Measurements from ENCODE around the gene RNU1-2. TPM values are rescaled to one million over a fixed set of nuclear protein-coding genes. Genes with fewer than 3 reads are reported as not detected.
A peak's percentile ranks its signal among the peaks of the same experiment; 100 is the strongest.
"Not testable (repeated sequence)": the region's sequence is repeated elsewhere in the genome, so short reads cannot be mapped to it uniquely, and the experiment has no call there.

RNU1-2 gene
- total RNA-seq = 3,526 and 4,195 TPM in 2 replicates

GRCh38 chr1:16895598-16896315 lies at the start of gene RNU1-2:
Gene RNU1-2, plus strand, starts transcription at chr1:16895980.
- intact Hi-C loops (cut with micrococcal nuclease) = loop anchor here (1.0 kb wide), 1 partner anchor 9 kb away; no protein-coding TSS in a partner anchor
- peaks cover 29% of the 10 kb centered on the region for H3K4me1 Mint-ChIP-seq
- CTCF ChIA-PET = not testable (repeated sequence)

GRCh38 chr1:16856201-16856600 lies 39.6 kb upstream of the RNU1-2 start:
- POLR2A ChIA-PET; ATAC-seq (ENCODE audit: low read depth); H3K36me3 Mint-ChIP-seq (ENCODE audit: low read depth); H3K4me3 Mint-ChIP-seq; CTCF ChIA-PET; H3K27me3 Mint-ChIP-seq; DNase-seq; H3K4me1 Mint-ChIP-seq; H3K9me3 Mint-ChIP-seq; H3K27ac Mint-ChIP-seq; intact Hi-C loops (cut with micrococcal nuclease): not testable (repeated sequence)

More at GRCh38 chr1:16895598-16896315, at the start of gene RNU1-2:
- not testable (repeated sequence) for H3K9me3 Mint-ChIP-seq; H3K27me3 Mint-ChIP-seq; H3K36me3 Mint-ChIP-seq (ENCODE audit: low read depth)
- DNase-seq (peak; percentile 68), ATAC-seq (ENCODE audit: low read depth) (peak; percentile 99)
- Mint-ChIP-seq H3K27ac (peak within 1 kb of the TSS; percentile 100), H3K4me3 (peak within 1 kb of the TSS; percentile 83)
- POLR2A ChIA-PET = interaction anchor here (0.6 to 3.0 kb wide), 8 partner anchors 9 to 549 kb away, joined by 3 to 62 read pairs (median 5); no protein-coding TSS in a partner anchor

GRCh38 chr1:16859167-16860041 lies 36.4 kb upstream of the RNU1-2 start:
- H3K36me3 Mint-ChIP-seq (ENCODE audit: low read depth); H3K4me3 Mint-ChIP-seq; CTCF ChIA-PET; intact Hi-C loops (cut with micrococcal nuclease); H3K27ac Mint-ChIP-seq; ATAC-seq (ENCODE audit: low read depth); H3K27me3 Mint-ChIP-seq; H3K4me1 Mint-ChIP-seq; DNase-seq; H3K9me3 Mint-ChIP-seq; POLR2A ChIA-PET: not testable (repeated sequence)

GRCh38 chr1:16860048-16860447 lies 35.7 kb upstream of the RNU1-2 start:
- ATAC-seq (ENCODE audit: low read depth); H3K4me1 Mint-ChIP-seq; H3K36me3 Mint-ChIP-seq (ENCODE audit: low read depth); DNase-seq; H3K9me3 Mint-ChIP-seq; H3K27ac Mint-ChIP-seq; H3K27me3 Mint-ChIP-seq; intact Hi-C loops (cut with micrococcal nuclease); POLR2A ChIA-PET; H3K4me3 Mint-ChIP-seq; CTCF ChIA-PET: not testable (repeated sequence)

GRCh38 chr1:16861832-16862245 lies 33.9 kb upstream of the RNU1-2 start:
- H3K36me3 Mint-ChIP-seq (ENCODE audit: low read depth); DNase-seq; H3K27me3 Mint-ChIP-seq; H3K4me3 Mint-ChIP-seq; H3K4me1 Mint-ChIP-seq; H3K9me3 Mint-ChIP-seq; POLR2A ChIA-PET; CTCF ChIA-PET; H3K27ac Mint-ChIP-seq; intact Hi-C loops (cut with micrococcal nuclease): not testable (repeated sequence)
- peak; percentile 42 for ATAC-seq (ENCODE audit: low read depth)

- H3K4me1 Mint-ChIP-seq; H3K27ac Mint-ChIP-seq; POLR2A ChIA-PET; H3K4me3 Mint-ChIP-seq; ATAC-seq (ENCODE audit: low read depth); DNase-seq; H3K9me3 Mint-ChIP-seq; H3K36me3 Mint-ChIP-seq (ENCODE audit: low read depth); CTCF ChIA-PET; intact Hi-C loops (cut with micrococcal nuclease); H3K27me3 Mint-ChIP-seq: not testable (repeated sequence)
These were observed 33.4 kb upstream of the RNU1-2 start for GRCh38 chr1:16862415-16862814.

GRCh38 chr1:16863024-16863423 lies 32.8 kb upstream of the RNU1-2 start:
- H3K9me3 Mint-ChIP-seq; CTCF ChIA-PET; H3K27ac Mint-ChIP-seq; H3K27me3 Mint-ChIP-seq; intact Hi-C loops (cut with micrococcal nuclease); POLR2A ChIA-PET; H3K4me3 Mint-ChIP-seq; H3K4me1 Mint-ChIP-seq; H3K36me3 Mint-ChIP-seq (ENCODE audit: low read depth); DNase-seq: not testable (repeated sequence)
- ATAC-seq (ENCODE audit: low read depth) = peak; percentile 73

GRCh38 chr1:16866926-16867707 lies 28.7 kb upstream of the RNU1-2 start:
- CTCF ChIA-PET; H3K4me1 Mint-ChIP-seq; H3K27me3 Mint-ChIP-seq; DNase-seq; H3K36me3 Mint-ChIP-seq (ENCODE audit: low read depth); intact Hi-C loops (cut with micrococcal nuclease); H3K27ac Mint-ChIP-seq; H3K9me3 Mint-ChIP-seq; POLR2A ChIA-PET: not testable (repeated sequence)
- peak; percentile 69 for ATAC-seq (ENCODE audit: low read depth)
- H3K4me3 Mint-ChIP-seq = peak overlapping the region; percentile 35

GRCh38 chr1:16868787-16869186 lies 27.0 kb upstream of the RNU1-2 start:
- POLR2A ChIA-PET; H3K36me3 Mint-ChIP-seq (ENCODE audit: low read depth); DNase-seq; H3K9me3 Mint-ChIP-seq; ATAC-seq (ENCODE audit: low read depth); H3K4me3 Mint-ChIP-seq; intact Hi-C loops (cut with micrococcal nuclease); H3K27me3 Mint-ChIP-seq; CTCF ChIA-PET: not testable (repeated sequence)
- H3K4me1 Mint-ChIP-seq = peaks cover 11% of the 10 kb centered on the region
- peak overlapping the region; percentile 35 for H3K27ac Mint-ChIP-seq

GRCh38 chr1:16869996-16870395 lies 25.8 kb upstream of the RNU1-2 start:
- intact Hi-C loops (cut with micrococcal nuclease) = not testable (repeated sequence)

GRCh38 chr1:16871171-16871570 lies 24.6 kb upstream of the RNU1-2 start:
- intact Hi-C loops (cut with micrococcal nuclease); H3K27ac Mint-ChIP-seq; ATAC-seq (ENCODE audit: low read depth); H3K4me3 Mint-ChIP-seq; H3K9me3 Mint-ChIP-seq; H3K36me3 Mint-ChIP-seq (ENCODE audit: low read depth); POLR2A ChIA-PET; CTCF ChIA-PET; DNase-seq: not testable (repeated sequence)
- H3K4me1 Mint-ChIP-seq = peaks cover 12% of the 10 kb centered on the region
- H3K27me3 Mint-ChIP-seq = peaks cover 10% of the 10 kb centered on the region

More at GRCh38 chr1:16869996-16870395, 25.8 kb upstream of the RNU1-2 start:
- H3K27me3 Mint-ChIP-seq; H3K27ac Mint-ChIP-seq; CTCF ChIA-PET; ATAC-seq (ENCODE audit: low read depth); H3K36me3 Mint-ChIP-seq (ENCODE audit: low read depth); POLR2A ChIA-PET; H3K4me3 Mint-ChIP-seq; H3K9me3 Mint-ChIP-seq; DNase-seq: not testable (repeated sequence)
- peaks cover 12% of the 10 kb centered on the region for H3K4me1 Mint-ChIP-seq

Data from activated B cell treated with CpG ODN at 0.5 μM for 24 hours (primary cell).